Midbrain (tissue), 1 donor: ENCODE results near the gene NOS1.
A peak's percentile ranks its signal among the peaks of the same experiment; 100 is the strongest.
"Not testable (repeated sequence)": the region's sequence is repeated elsewhere in the genome, so short reads cannot be mapped to it uniquely, and the experiment has no call there.

Source experiments
- DNase-seq: peaks from one replicate; lab custom pipeline; 2025; lab: John Stamatoyannopoulos, UW

NOS1 gene

GRCh38 chr12:117262749-117263148 lies 98.7 kb downstream of the NOS1 start:
- DNase-seq = no peak

GRCh38 chr12:117261247-117261646 lies 100.2 kb downstream of the NOS1 start:
- no peak for DNase-seq

GRCh38 chr12:117255386-117255785 lies 106.0 kb downstream of the NOS1 start:
- DNase-seq = no peak

GRCh38 chr12:117243488-117243887 lies 117.9 kb downstream of the NOS1 start:
- DNase-seq = no peak

GRCh38 chr12:117241697-117242096 lies 119.7 kb downstream of the NOS1 start:
- no peak for DNase-seq

- DNase-seq = no peak
Observed at GRCh38 chr12:117240081-117240755, 121.2 kb downstream of the NOS1 start.

- peak; percentile 71 for DNase-seq
Observed at GRCh38 chr12:117236456-117237001, 124.9 kb downstream of the NOS1 start.

GRCh38 chr12:117235261-117235660 lies 126.2 kb downstream of the NOS1 start:
- DNase-seq = no peak

- DNase-seq = no peak
Observed at GRCh38 chr12:117234441-117234840, 127.0 kb downstream of the NOS1 start.

- DNase-seq = no peak
Observed at GRCh38 chr12:117231750-117232149, 129.7 kb downstream of the NOS1 start.

GRCh38 chr12:117228239-117228638 lies 133.2 kb downstream of the NOS1 start:
- no peak for DNase-seq

GRCh38 chr12:117227000-117227653 lies 134.3 kb downstream of the NOS1 start:
- no peak for DNase-seq

GRCh38 chr12:117226505-117226904 lies 134.9 kb downstream of the NOS1 start:
- no peak for DNase-seq

GRCh38 chr12:117225179-117225578 lies 136.2 kb downstream of the NOS1 start:
- no peak for DNase-seq

- DNase-seq = not testable (repeated sequence)
Observed at GRCh38 chr12:117220947-117221346, 140.5 kb downstream of the NOS1 start.

GRCh38 chr12:117218149-117218548 lies 143.3 kb downstream of the NOS1 start:
- no peak for DNase-seq

- DNase-seq = no peak
Observed at GRCh38 chr12:117216686-117217085, 144.7 kb downstream of the NOS1 start.

- no peak for DNase-seq
Observed at GRCh38 chr12:117214797-117215196, 146.6 kb downstream of the NOS1 start.

GRCh38 chr12:117213295-117213808 lies 148.1 kb downstream of the NOS1 start:
- no peak for DNase-seq

GRCh38 chr12:117212563-117213190 lies 148.7 kb downstream of the NOS1 start:
- DNase-seq = peak; percentile 76

GRCh38 chr12:117210266-117210918 lies 151.0 kb downstream of the NOS1 start:
- no peak for DNase-seq

- DNase-seq = no peak
Observed at GRCh38 chr12:117209626-117210025, 151.8 kb downstream of the NOS1 start.
